NCI-H345 (cell line): ENCODE data around the gene PSD2.

ENCODE experiments used
- DNase-seq: peaks from one replicate; lab custom pipeline; 2025; lab: John Stamatoyannopoulos, UW

The PSD2 gene

GRCh38 chr5:139811274-139811607 is 15.6 kb downstream of the PSD2 start:
- no peak for DNase-seq

- no peak for DNase-seq
Measured at GRCh38 chr5:139812323-139812722, 16.7 kb downstream of the PSD2 start.

GRCh38 chr5:139812836-139813805 is 17.5 kb downstream of the PSD2 start:
- DNase-seq = no peak

- DNase-seq = no peak
Measured at GRCh38 chr5:139814191-139814601, 18.6 kb downstream of the PSD2 start.

GRCh38 chr5:139814704-139815280 is 19.2 kb downstream of the PSD2 start:
- no peak for DNase-seq

- no peak for DNase-seq
Measured at GRCh38 chr5:139816566-139816965, 21.0 kb downstream of the PSD2 start.

- no peak for DNase-seq
Measured at GRCh38 chr5:139817362-139817761, 21.8 kb downstream of the PSD2 start.

GRCh38 chr5:139817970-139818369 is 22.4 kb downstream of the PSD2 start:
- no peak for DNase-seq

GRCh38 chr5:139820130-139820529 is 24.5 kb downstream of the PSD2 start:
- DNase-seq = no peak

GRCh38 chr5:139820606-139821005 is 25.0 kb downstream of the PSD2 start:
- no peak for DNase-seq

GRCh38 chr5:139821806-139822552 is 26.4 kb downstream of the PSD2 start:
- no peak for DNase-seq

GRCh38 chr5:139822553-139823425 is 27.2 kb downstream of the PSD2 start:
- no peak for DNase-seq

GRCh38 chr5:139823757-139824355 is 28.2 kb downstream of the PSD2 start:
- no peak for DNase-seq

GRCh38 chr5:139825690-139826089 is 30.1 kb downstream of the PSD2 start:
- DNase-seq = no peak

GRCh38 chr5:139828207-139828895 is 32.7 kb downstream of the PSD2 start:
- DNase-seq = no peak

GRCh38 chr5:139829471-139829870 is 33.9 kb downstream of the PSD2 start:
- no peak for DNase-seq

- no peak for DNase-seq
Measured at GRCh38 chr5:139831624-139832023, 36.0 kb downstream of the PSD2 start.

GRCh38 chr5:139833525-139833924 is 37.9 kb downstream of the PSD2 start:
- no peak for DNase-seq

- DNase-seq = no peak
Measured at GRCh38 chr5:139835656-139836055, 40.0 kb downstream of the PSD2 start.

GRCh38 chr5:139836469-139837208 is 41.0 kb downstream of the PSD2 start:
- no peak for DNase-seq
